Pancreas (tissue), 10 donors: ENCODE measurements around the gene PARD3. TPM values are rescaled to one million over a fixed set of nuclear protein-coding genes. Genes with fewer than 3 reads are reported as not detected.

Experiments used
- ATAC-seq, 4 donors: fragments of 200-7000 bp; cut with Tn5 transposase; one replicate each; pipeline versions ENCODE4 v1.8.0 to v1.9.1; 2020; ENCODE audit warnings: mild to moderate bottlenecking in 4 of 4, moderate library complexity in 4 of 4
- DNase-seq, 6 donors: peaks; one replicate each; pipeline ENCODE4 v3.0.0-alpha.2; 2020
- FAIRE-seq: peaks from 2 replicates; lab custom pipeline; 2012; peaks lifted over from hg19 to GRCh38; lab: Jason Lieb, UNC
- H3K27ac ChIP-seq, 4 donors: fragments of 200-600 bp; sonication (generic); 1 replicate in 3 of 4; 2 replicates in 1 of 4; pipeline versions ENCODE4 v1.5.0 to v1.8.0; 2020
- H3K27me3 ChIP-seq, 4 donors: fragments of 200-600 bp; one replicate each; pipeline ENCODE4 v1.8.0; 2021
- H3K36me3 ChIP-seq, 3 donors: fragments of 200-600 bp; sonication (generic) in 1 of 3; one replicate each; pipeline versions ENCODE4 v1.5.0 to v1.8.0; 2020 to 2021
- H3K4me1 ChIP-seq, 3 donors: fragments of 200-600 bp; one replicate each; pipeline ENCODE4 v1.8.0; 2021
- H3K4me3 ChIP-seq, 4 donors: fragments of 200-600 bp; sonication (generic) in 2 of 4; one replicate each; pipeline versions ENCODE4 v1.5.0 to v1.8.0; 2020 to 2021
- H3K9me3 ChIP-seq, 4 donors: fragments of 200-600 bp; one replicate each; pipeline ENCODE4 v1.8.0; 2021
- CTCF ChIP-seq, 4 donors: fragments of 200-600 bp; sonication (generic) in 3 of 4; IDR thresholded peaks; one replicate each; pipeline versions ENCODE4 v1.5.0 to v1.8.0; 2021; ENCODE audit warnings: antibody characterized with exemption in 4 of 4
- WGBS, 2 donors: extraction: QIAGEN DNeasy Blood & Tissue Kit; methylation state at CpG; one replicate each; pipeline ENCODE4 v1.1.7; 2013; 5-methylcytosine and 5-hydroxymethylcytosine counted together
- intact Hi-C, 3 donors: fragments of 100-400 bp; cut with DNase I; formaldehyde crosslinking; loops; one replicate each; pipeline versions ENCODE4 v1.11.1 to v1.14.2; 2022
- polyA plus RNA-seq, 2 donors: library from polyadenylated mRNA; stranded (reverse); fragments of 200-250 nt; gene quantifications; one replicate each; pipeline ENCODE4 v1.2.3, GENCODE V29; 2013
- total RNA-seq, 6 donors: library from RNA; stranded (reverse); fragmentation: NEBNext Ultra II Directional in 4 of 6; extraction: Animal tissue kit (Norgen Biotek cat#: 25700) in 4 of 6; gene quantifications; one replicate each; pipeline versions ENCODE4 v1.2.1 to v1.2.4, GENCODE V29; 2021 to 2023
- donor health status: healthy with polysubstance abuse.
- donor health status: DM: no; HTN: no; CAD: no; lungs with moderate emphysema.
- donor health status: DM: no; HTN: no; CAD: no.
- donor health status: control.
- donor health status: control.
- donor health status: Bipolar disorder and iron deficiency.
- donor health status: DM: yes; HTN: yes; CAD: no.
- donor health status: DM: no; HTN: no; CAD: no.
- donor health status: DM: no; HTN: no; CAD: no.
- donor health status: DM: yes; HTN: yes; CAD: no.

PARD3 gene
- total and polyA plus RNA-seq, 8 donors, result 12.8 to 32.3 (median 23.4) TPM

- H3K4me1 ChIP-seq, result peaks cover 4 to 10% (median 7%) of the 10 kb centered on the region in 3 donors
- no peaks in the 10 kb centered on the region for H3K27me3 ChIP-seq
- no peaks in the 10 kb centered on the region for H3K9me3 ChIP-seq
- DNase-seq, result no peak
- peak; percentile 28 to 31 (median 29) for ATAC-seq
- TF ChIP-seq CTCF (IDR thresholded peaks at IDR 0.05), result no peak
- H3K36me3 ChIP-seq, result no peaks in the 10 kb centered on the region
- 77 to 80% methylated on average over 7 of the region's 7 CpGs for WGBS, 2 donors
- FAIRE-seq, result peak; percentile 93
- H3K27ac ChIP-seq, result peak overlapping the region in 1 of 4 donors; percentile 6
- intact Hi-C loops, result no loop called here
- no peak overlapping the region for H3K4me3 ChIP-seq
Observed at GRCh38 chr10:34526758-34527730, 288.1 kb downstream of the PARD3 start.

- Histone ChIP-seq H3K4me3 (no peak overlapping the region), H3K36me3 (no peaks in the 10 kb centered on the region), H3K9me3 (no peaks in the 10 kb centered on the region), H3K27ac (no peak overlapping the region), H3K4me1 (peaks cover 4 to 10% (median 7%) of the 10 kb centered on the region in 3 donors), H3K27me3 (no peaks in the 10 kb centered on the region)
- intact Hi-C loops, result no loop called here
- DNase-seq (no peak), ATAC-seq (no peak), FAIRE-seq (no peak)
- WGBS, 2 donors, result 89 to 90% methylated on average over 3 of the region's 3 CpGs
- TF ChIP-seq CTCF (IDR thresholded peaks at IDR 0.05), result no peak
Observed at GRCh38 chr10:34526186-34526585, 288.9 kb downstream of the PARD3 start.

- no peak for TF ChIP-seq CTCF (IDR thresholded peaks at IDR 0.05)
- WGBS, 2 donors, result 74 to 83% methylated on average over 4 of the region's 4 CpGs
- no peak for DNase-seq
- no peak overlapping the region for H3K4me3 ChIP-seq
- H3K9me3 ChIP-seq, result no peaks in the 10 kb centered on the region
- intact Hi-C loops, result no loop called here
- no peaks in the 10 kb centered on the region for H3K36me3 ChIP-seq
- FAIRE-seq, result no peak
- H3K27me3 ChIP-seq, result no peaks in the 10 kb centered on the region
- no peak for ATAC-seq
- H3K4me1 ChIP-seq, result peaks cover 4 to 10% (median 7%) of the 10 kb centered on the region in 3 donors
- H3K27ac ChIP-seq, result no peak overlapping the region
Observed at GRCh38 chr10:34524369-34525091, 290.6 kb downstream of the PARD3 start.

GRCh38 chr10:34523017-34523767 lies 291.9 kb downstream of the PARD3 start:
- no peak for DNase-seq
- Histone ChIP-seq H3K36me3 (no peaks in the 10 kb centered on the region), H3K4me1 (peaks cover 4 to 7% (median 7%) of the 10 kb centered on the region in 3 donors), H3K27me3 (no peaks in the 10 kb centered on the region), H3K4me3 (no peak overlapping the region), H3K9me3 (no peaks in the 10 kb centered on the region), H3K27ac (no peak overlapping the region)
- no peak for TF ChIP-seq CTCF (IDR thresholded peaks at IDR 0.05)
- ATAC-seq, result no peak
- no peak for FAIRE-seq
- 93 to 97% methylated on average over 3 of the region's 3 CpGs for WGBS, 2 donors
- intact Hi-C loops, result no loop called here
